ENCODE results near the gene ZNF45. TPM values are rescaled to one million over a fixed set of nuclear protein-coding genes. Genes with fewer than 3 reads are reported as not detected.

ZNF45 gene
- total RNA-seq, 1 experiment from 2014 or later, result 22.1 TPM

DNA sequence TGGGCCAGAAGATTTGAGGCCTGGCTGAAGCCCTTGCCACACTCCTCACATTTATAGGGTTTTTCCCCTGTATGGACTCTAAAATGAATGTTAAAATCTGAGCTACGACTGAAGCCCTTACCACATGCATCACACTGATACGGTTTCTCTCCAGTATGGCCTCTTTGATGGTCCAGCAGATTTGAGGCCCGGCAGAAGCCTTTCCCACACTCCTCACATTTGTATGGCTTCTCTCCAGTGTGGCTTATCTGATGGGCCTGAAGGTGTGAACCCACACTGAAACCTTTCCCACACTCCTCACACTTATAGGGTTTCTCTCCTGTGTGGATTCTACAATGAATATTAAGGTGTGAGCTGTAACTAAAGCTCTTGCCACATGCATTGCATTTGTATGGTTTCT is 21.0 kb downstream of the ZNF45 start:
- H3K27me3 ChIP-seq (replicated peaks; ENCODE audit: insufficient read depth, low read depth, low read length, poor library complexity), result no peaks in the 10 kb centered on the region
- no peak overlapping the region for H3K27ac ChIP-seq (ENCODE audit: low read depth, low read length, poor library complexity, severe bottlenecking)
- intact Hi-C loops (cut with micrococcal nuclease; ENCODE audit: unreplicated experiment), result no loop called here
- BruUV-seq (replicated peaks), result no TSS peak
- H3K4me3 ChIP-seq (ENCODE audit: low read depth, low read length, poor library complexity, severe bottlenecking), result no peak overlapping the region
- ChIA-PET CTCF (no interaction called here), POLR2A (ENCODE audit: low non-redundant PET) (no interaction called here)
- no peak for TF ChIP-seq EZH2 (IDR thresholded peaks at IDR 0.05; ENCODE audit: borderline replicate concordance, low read depth, low read length, poor library complexity, severe bottlenecking)
- TF ChIP-seq, protein P1, sequence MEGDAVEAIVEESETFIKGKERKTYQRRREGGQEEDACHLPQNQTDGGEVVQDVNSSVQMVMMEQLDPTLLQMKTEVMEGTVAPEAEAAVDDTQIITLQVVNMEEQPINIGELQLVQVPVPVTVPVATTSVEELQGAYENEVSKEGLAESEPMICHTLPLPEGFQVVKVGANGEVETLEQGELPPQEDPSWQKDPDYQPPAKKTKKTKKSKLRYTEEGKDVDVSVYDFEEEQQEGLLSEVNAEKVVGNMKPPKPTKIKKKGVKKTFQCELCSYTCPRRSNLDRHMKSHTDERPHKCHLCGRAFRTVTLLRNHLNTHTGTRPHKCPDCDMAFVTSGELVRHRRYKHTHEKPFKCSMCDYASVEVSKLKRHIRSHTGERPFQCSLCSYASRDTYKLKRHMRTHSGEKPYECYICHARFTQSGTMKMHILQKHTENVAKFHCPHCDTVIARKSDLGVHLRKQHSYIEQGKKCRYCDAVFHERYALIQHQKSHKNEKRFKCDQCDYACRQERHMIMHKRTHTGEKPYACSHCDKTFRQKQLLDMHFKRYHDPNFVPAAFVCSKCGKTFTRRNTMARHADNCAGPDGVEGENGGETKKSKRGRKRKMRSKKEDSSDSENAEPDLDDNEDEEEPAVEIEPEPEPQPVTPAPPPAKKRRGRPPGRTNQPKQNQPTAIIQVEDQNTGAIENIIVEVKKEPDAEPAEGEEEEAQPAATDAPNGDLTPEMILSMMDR (conservative IDR thresholded peaks at IDR 0.05; ENCODE audit: low read depth, low read length), result no peak
- peaks cover 56% of the 10 kb centered on the region for H3K9me3 ChIP-seq (ENCODE audit: low read depth, low read length, poor library complexity, severe bottlenecking)
- peaks cover 66% of the 10 kb centered on the region for H3K36me3 ChIP-seq (ENCODE audit: insufficient read depth, low read length, poor library complexity, severe bottlenecking)
- no peaks in the 10 kb centered on the region for H3K4me1 ChIP-seq (ENCODE audit: insufficient read depth, low read length, poor library complexity, severe bottlenecking)
- DNase-seq (ENCODE audit: low spot score), result no peak

DNA sequence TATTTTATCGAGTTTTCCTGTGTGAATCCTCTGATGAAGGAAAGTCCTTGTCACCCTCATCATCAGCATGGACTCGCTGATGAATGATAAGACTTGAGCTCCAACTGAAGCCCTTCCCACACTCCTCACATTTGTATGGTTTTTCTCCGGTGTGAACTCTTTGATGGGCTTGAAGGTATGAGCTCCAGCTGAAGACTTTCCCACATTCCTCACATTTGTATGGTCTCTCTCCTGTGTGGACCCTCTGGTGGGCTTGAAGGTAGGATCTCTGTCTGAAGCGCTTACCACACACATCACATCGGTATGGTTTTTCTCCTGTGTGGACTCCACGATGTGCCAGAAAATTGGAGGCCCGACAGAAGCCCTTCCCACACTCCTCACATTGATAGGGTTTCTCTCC is 21.7 kb downstream of the ZNF45 start:
- Histone ChIP-seq H3K4me3 (ENCODE audit: low read depth, low read length, poor library complexity, severe bottlenecking) (no peak overlapping the region), H3K4me1 (ENCODE audit: insufficient read depth, low read length, poor library complexity, severe bottlenecking) (no peaks in the 10 kb centered on the region), H3K9me3 (ENCODE audit: low read depth, low read length, poor library complexity, severe bottlenecking) (peaks cover 56% of the 10 kb centered on the region), H3K27ac (ENCODE audit: low read depth, low read length, poor library complexity, severe bottlenecking) (no peak overlapping the region), H3K27me3 (replicated peaks; ENCODE audit: insufficient read depth, low read depth, low read length, poor library complexity) (no peaks in the 10 kb centered on the region), H3K36me3 (ENCODE audit: insufficient read depth, low read length, poor library complexity, severe bottlenecking) (peaks cover 60% of the 10 kb centered on the region)
- BruUV-seq (replicated peaks), result no TSS peak
- ChIA-PET POLR2A (ENCODE audit: low non-redundant PET) (no interaction called here), CTCF (no interaction called here)
- no peak for TF ChIP-seq EZH2 (IDR thresholded peaks at IDR 0.05; ENCODE audit: borderline replicate concordance, low read depth, low read length, poor library complexity, severe bottlenecking)
- TF ChIP-seq, protein P1 (conservative IDR thresholded peaks at IDR 0.05; ENCODE audit: low read depth, low read length), result no peak
- intact Hi-C loops (cut with micrococcal nuclease; ENCODE audit: unreplicated experiment), result no loop called here
- no peak for DNase-seq (ENCODE audit: low spot score)

DNA sequence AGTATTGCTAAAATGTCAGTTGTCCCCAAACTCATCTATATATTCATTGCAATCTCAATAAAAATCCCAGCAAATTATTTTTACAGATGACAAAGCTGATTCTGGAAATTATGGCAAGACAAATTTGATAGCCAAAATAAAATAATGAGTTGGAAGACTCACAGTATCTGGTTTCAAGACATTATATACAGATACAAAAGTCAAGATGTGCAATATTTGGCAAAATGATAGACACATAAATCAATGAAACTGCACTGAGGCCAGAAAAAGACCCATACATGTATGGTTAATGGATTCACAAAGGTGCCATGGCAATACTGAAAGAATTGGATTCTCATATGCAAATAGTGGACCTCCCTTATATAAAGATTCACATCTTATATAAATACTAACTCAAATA is 24.2 kb downstream of the ZNF45 start:
- no peaks in the 10 kb centered on the region for H3K27me3 ChIP-seq (replicated peaks; ENCODE audit: insufficient read depth, low read depth, low read length, poor library complexity)
- H3K9me3 ChIP-seq (ENCODE audit: low read depth, low read length, poor library complexity, severe bottlenecking), result peaks cover 56% of the 10 kb centered on the region
- POLR2A ChIA-PET (ENCODE audit: low non-redundant PET), result no interaction called here
- CTCF ChIA-PET, result no interaction called here
- intact Hi-C loops (cut with micrococcal nuclease; ENCODE audit: unreplicated experiment), result no loop called here
- no peak overlapping the region for H3K4me3 ChIP-seq (ENCODE audit: low read depth, low read length, poor library complexity, severe bottlenecking)
- H3K36me3 ChIP-seq (ENCODE audit: insufficient read depth, low read length, poor library complexity, severe bottlenecking), result peaks cover 35% of the 10 kb centered on the region
- TF ChIP-seq, protein P1 (conservative IDR thresholded peaks at IDR 0.05; ENCODE audit: low read depth, low read length), result no peak
- no peak for TF ChIP-seq EZH2 (IDR thresholded peaks at IDR 0.05; ENCODE audit: borderline replicate concordance, low read depth, low read length, poor library complexity, severe bottlenecking)
- no TSS peak for BruUV-seq (replicated peaks)
- no peak overlapping the region for H3K27ac ChIP-seq (ENCODE audit: low read depth, low read length, poor library complexity, severe bottlenecking)
- no peaks in the 10 kb centered on the region for H3K4me1 ChIP-seq (ENCODE audit: insufficient read depth, low read length, poor library complexity, severe bottlenecking)
- DNase-seq (ENCODE audit: low spot score), result no peak

All from A673 (cell line).